DND-41 (cell line): ENCODE measurements around the gene COLGALT1.

Experiments used
- ATAC-seq: fragments of 200-7000 bp; cut with Tn5 transposase; 3 replicates; pipeline ENCODE4 v1.9.1; 2021; ENCODE audit warnings: low read depth; ENCODE audit not compliant: insufficient read depth
- DNase-seq: peaks from one replicate; pipeline ENCODE4 v3.0.0-alpha.2; 2020
- H2AFZ ChIP-seq: 2 replicates; pipeline ENCODE4 v1.6.0; 2012; ENCODE audit warnings: low read depth, low read length
- H3K27ac ChIP-seq: 2 replicates; pipeline ENCODE4 v1.5.1; 2012; ENCODE audit warnings: low read length, inconsistent platforms
- H3K27me3 ChIP-seq: fragments of 200-600 bp; sonication (generic); 2 replicates; pipeline ENCODE4 v1.6.0; 2012; ENCODE audit warnings: low read length, mild to moderate bottlenecking, inconsistent platforms; ENCODE audit not compliant: insufficient read depth, poor library complexity
- H3K36me3 ChIP-seq: 2 replicates; pipeline ENCODE4 v1.5.1; 2012; ENCODE audit warnings: low read length, inconsistent platforms; ENCODE audit not compliant: insufficient read depth
- H3K4me1 ChIP-seq: 2 replicates; pipeline ENCODE4 v1.5.1; 2012; ENCODE audit warnings: mild to moderate bottlenecking, low read length; ENCODE audit not compliant: insufficient read depth
- H3K4me2 ChIP-seq: 2 replicates; pipeline ENCODE4 v1.6.0; 2012; ENCODE audit warnings: mild to moderate bottlenecking, moderate library complexity, low read length, inconsistent platforms; ENCODE audit not compliant: insufficient read depth
- H3K4me3 ChIP-seq, 2 experiments: fragments of 200-600 bp in 1 of 2; shearing (Covaris generic) in 1 of 2; 2 replicates each; pipeline ENCODE4 v1.5.1; 2012 to 2016; ENCODE audit warnings: inconsistent platforms in 2 of 2, low read length in 2 of 2, mild to moderate bottlenecking in 2 of 2, low read depth in 1 of 2, moderate library complexity in 1 of 2
- H3K79me2 ChIP-seq: 2 replicates; pipeline ENCODE4 v1.6.0; 2012; ENCODE audit warnings: low read length, inconsistent platforms; ENCODE audit not compliant: insufficient read depth
- H3K9ac ChIP-seq: 2 replicates; pipeline ENCODE4 v1.6.0; 2012; ENCODE audit warnings: low read depth, mild to moderate bottlenecking, inconsistent platforms, low read length, moderate library complexity
- H3K9me3 ChIP-seq: 2 replicates; pipeline ENCODE4 v1.5.1; 2012; ENCODE audit warnings: low read length, moderate library complexity, mild to moderate bottlenecking, inconsistent platforms; ENCODE audit not compliant: insufficient read depth, severe bottlenecking
- H4K20me1 ChIP-seq: 2 replicates; pipeline ENCODE4 v1.6.0; 2012; ENCODE audit warnings: low read length; ENCODE audit not compliant: insufficient read depth
- CTCF ChIP-seq: IDR thresholded peaks from 2 replicates; pipeline ENCODE4 v1.5.1; 2012; ENCODE audit warnings: borderline replicate concordance, low read length, moderate library complexity, mild to moderate bottlenecking; ENCODE audit not compliant: poor library complexity, severe bottlenecking; ENCODE audit errors: extremely low read depth
- EZH2 ChIP-seq: IDR thresholded peaks from 3 replicates; pipeline ENCODE4 v1.6.1; 2012; ENCODE audit warnings: borderline replicate concordance, low read depth, mild to moderate bottlenecking, moderate library complexity, low read length, inconsistent platforms; ENCODE audit not compliant: severe bottlenecking

COLGALT1 gene

GRCh38 chr19:17605761-17606589 lies 50.5 kb downstream of the COLGALT1 start:
- peaks cover 6% of the 10 kb centered on the region for H3K27me3 ChIP-seq
- no peaks in the 10 kb centered on the region for H3K36me3 ChIP-seq
- H3K4me1 ChIP-seq = no peaks in the 10 kb centered on the region
- no peak overlapping the region for H3K9ac ChIP-seq
- H3K9me3 ChIP-seq = no peaks in the 10 kb centered on the region
- peak; percentile 10 for DNase-seq
- no peak for ATAC-seq
- no peak overlapping the region for H3K4me3 ChIP-seq
- TF ChIP-seq CTCF (peak; percentile 55), EZH2 (no peak)
- no peak overlapping the region for H2AFZ ChIP-seq
- H3K27ac ChIP-seq = no peak overlapping the region
- no peaks in the 10 kb centered on the region for H4K20me1 ChIP-seq
- no peak overlapping the region for H3K4me2 ChIP-seq
- H3K79me2 ChIP-seq = no peaks in the 10 kb centered on the region

GRCh38 chr19:17606590-17607185 lies 51.2 kb downstream of the COLGALT1 start:
- Histone ChIP-seq H3K36me3 (no peaks in the 10 kb centered on the region), H3K4me2 (no peak overlapping the region), H3K79me2 (no peaks in the 10 kb centered on the region), H4K20me1 (no peaks in the 10 kb centered on the region), H3K27ac (no peak overlapping the region), H3K9ac (no peak overlapping the region), H3K9me3 (no peaks in the 10 kb centered on the region), H2AFZ (no peak overlapping the region), H3K4me3 (no peak overlapping the region), H3K4me1 (no peaks in the 10 kb centered on the region), H3K27me3 (peaks cover 6% of the 10 kb centered on the region)
- TF ChIP-seq CTCF (no peak), EZH2 (no peak)
- ATAC-seq = no peak
- DNase-seq = no peak

GRCh38 chr19:17607936-17608335 lies 52.5 kb downstream of the COLGALT1 start:
- Histone ChIP-seq H3K4me1 (no peaks in the 10 kb centered on the region), H4K20me1 (no peaks in the 10 kb centered on the region), H2AFZ (no peak overlapping the region), H3K27me3 (peaks cover 5% of the 10 kb centered on the region), H3K4me3 (no peak overlapping the region), H3K4me2 (no peak overlapping the region), H3K9ac (no peak overlapping the region), H3K36me3 (no peaks in the 10 kb centered on the region), H3K9me3 (no peaks in the 10 kb centered on the region), H3K27ac (no peak overlapping the region), H3K79me2 (no peaks in the 10 kb centered on the region)
- ATAC-seq (no peak), DNase-seq (no peak)
- TF ChIP-seq CTCF = no peak
